ENCODE data around the gene DAZAP1. TPM values are rescaled to one million over a fixed set of nuclear protein-coding genes. Genes with fewer than 3 reads are reported as not detected.

Gene DAZAP1
- polyA plus RNA-seq, 1 experiment = 38.3 TPM

GRCh38 chr19:1395194-1396018, 12.0 kb upstream of the DAZAP1 start:
- ChIA-PET CTCF (no interaction called here), POLR2A (no interaction called here)
- Histone ChIP-seq H3K4me3 (ENCODE audit: low read depth, low read length) (no peak overlapping the region), H3K27me3 (ENCODE audit: control insufficient read depth, insufficient read depth, low read length) (no peaks in the 10 kb centered on the region), H3K36me3 (ENCODE audit: control insufficient read depth, insufficient read depth, low read length) (peaks cover 3% of the 10 kb centered on the region; the same call in 1 of the 2 replicates)
- no peak for DNase-seq (ENCODE audit: low read depth)
- TF ChIP-seq CTCF (IDR thresholded peaks at IDR 0.05; ENCODE audit: insufficient read depth, low read depth, low read length) = no peak

GRCh38 chr19:1396019-1396767, 11.2 kb upstream of the DAZAP1 start:
- TF ChIP-seq CTCF (IDR thresholded peaks at IDR 0.05; ENCODE audit: insufficient read depth, low read depth, low read length) = no peak
- DNase-seq (ENCODE audit: low read depth) = no peak
- ChIA-PET POLR2A (no interaction called here), CTCF (interaction anchor here (1.8 kb wide), 1 partner anchor 117 kb away, joined by 5 read pairs; no protein-coding TSS in a partner anchor)
- peaks cover 1% of the 10 kb centered on the region; the same call in 1 of the 2 replicates for H3K36me3 ChIP-seq (ENCODE audit: control insufficient read depth, insufficient read depth, low read length)
- no peaks in the 10 kb centered on the region for H3K27me3 ChIP-seq (ENCODE audit: control insufficient read depth, insufficient read depth, low read length)
- H3K4me3 ChIP-seq (ENCODE audit: low read depth, low read length) = no peak overlapping the region

GRCh38 chr19:1396768-1397679, 10.4 kb upstream of the DAZAP1 start:
- ChIA-PET CTCF (interaction anchor here (0.7 to 1.8 kb wide), 3 partner anchors 48 to 153 kb away, joined by 3 to 5 read pairs (median 3); no protein-coding TSS in a partner anchor), POLR2A (no interaction called here)
- Histone ChIP-seq H3K36me3 (ENCODE audit: control insufficient read depth, insufficient read depth, low read length) (peaks cover 1% of the 10 kb centered on the region; the same call in 1 of the 2 replicates), H3K27me3 (ENCODE audit: control insufficient read depth, insufficient read depth, low read length) (no peaks in the 10 kb centered on the region), H3K4me3 (ENCODE audit: low read depth, low read length) (no peak overlapping the region)
- no peak for TF ChIP-seq CTCF (IDR thresholded peaks at IDR 0.05; ENCODE audit: insufficient read depth, low read depth, low read length)
- DNase-seq (ENCODE audit: low read depth) = no peak

GRCh38 chr19:1397838-1398237, 9.5 kb upstream of the DAZAP1 start:
- CTCF ChIA-PET = interaction anchor here (0.7 to 1.8 kb wide), 3 partner anchors 47 to 154 kb away, joined by 3 to 5 read pairs (median 3); no protein-coding TSS in a partner anchor
- no peak overlapping the region for H3K4me3 ChIP-seq (ENCODE audit: low read depth, low read length)
- POLR2A ChIA-PET = no interaction called here
- TF ChIP-seq CTCF (IDR thresholded peaks at IDR 0.05; ENCODE audit: insufficient read depth, low read depth, low read length) = no peak
- no peaks in the 10 kb centered on the region; the same call in 1 of the 2 replicates for H3K36me3 ChIP-seq (ENCODE audit: control insufficient read depth, insufficient read depth, low read length)
- H3K27me3 ChIP-seq (ENCODE audit: control insufficient read depth, insufficient read depth, low read length) = no peaks in the 10 kb centered on the region
- no peak for DNase-seq (ENCODE audit: low read depth)
